ENCODE measurements around the gene OR52B6.
"Not testable (repeated sequence)": the region's sequence is repeated elsewhere in the genome, so short reads cannot be mapped to it uniquely, and the experiment has no call there.

The OR52B6 gene

GRCh38 chr11:5596607-5597201, 16.0 kb downstream of the OR52B6 start, which contains the start of gene TRIM6:
TRIM6 (plus strand) TSS chr11:5596637; CDS start chr11:5596898, 261 bp downstream.
- no peak for DNase-seq (ENCODE audit: low read depth, low spot score)

- DNase-seq (ENCODE audit: low read depth, low spot score) = no peak
These were observed 17.3 kb downstream of the OR52B6 start for GRCh38 chr11:5597953-5598352.

GRCh38 chr11:5600374-5600851, 19.7 kb downstream of the OR52B6 start:
- peak; percentile 23 for DNase-seq (ENCODE audit: low read depth, low spot score)

- not testable (repeated sequence) for DNase-seq (ENCODE audit: low read depth, low spot score)
These were observed 22.1 kb downstream of the OR52B6 start for GRCh38 chr11:5602791-5603190.

GRCh38 chr11:5603326-5603725, 22.6 kb downstream of the OR52B6 start:
- DNase-seq (ENCODE audit: low read depth, low spot score) = no peak

GRCh38 chr11:5604896-5605295, 24.2 kb downstream of the OR52B6 start:
- DNase-seq (ENCODE audit: low read depth, low spot score) = no peak

GRCh38 chr11:5605849-5606248, 25.2 kb downstream of the OR52B6 start:
- DNase-seq (ENCODE audit: low read depth, low spot score) = no peak

GRCh38 chr11:5608808-5609207, 28.1 kb downstream of the OR52B6 start:
- no peak for DNase-seq (ENCODE audit: low read depth, low spot score)

GRCh38 chr11:5610446-5610845, 29.8 kb downstream of the OR52B6 start:
- no peak for DNase-seq (ENCODE audit: low read depth, low spot score)

GRCh38 chr11:5611627-5612026, 30.9 kb downstream of the OR52B6 start:
- no peak for DNase-seq (ENCODE audit: low read depth, low spot score)

- DNase-seq (ENCODE audit: low read depth, low spot score) = no peak
These were observed 38.1 kb downstream of the OR52B6 start for GRCh38 chr11:5618807-5619206.

GRCh38 chr11:5620651-5621521, 40.2 kb downstream of the OR52B6 start:
- DNase-seq (ENCODE audit: low read depth, low spot score) = no peak

- no peak for DNase-seq (ENCODE audit: low read depth, low spot score)
These were observed 40.9 kb downstream of the OR52B6 start for GRCh38 chr11:5621580-5621979.

- no peak for DNase-seq (ENCODE audit: low read depth, low spot score)
These were observed 42.1 kb downstream of the OR52B6 start for GRCh38 chr11:5622802-5623201.

GRCh38 chr11:5624489-5625279, 44.0 kb downstream of the OR52B6 start, which contains the start of gene TRIM34:
TRIM34 (plus strand) TSS chr11:5625001; CDS start chr11:5632332, 7,331 bp downstream.
- DNase-seq (ENCODE audit: low read depth, low spot score) = peak; percentile 44

- no peak for DNase-seq (ENCODE audit: low read depth, low spot score)
These were observed 44.6 kb downstream of the OR52B6 start for GRCh38 chr11:5625281-5625680.

GRCh38 chr11:5626196-5626595, 45.5 kb downstream of the OR52B6 start:
- no peak for DNase-seq (ENCODE audit: low read depth, low spot score)

GRCh38 chr11:5631417-5631816, 50.7 kb downstream of the OR52B6 start:
- no peak for DNase-seq (ENCODE audit: low read depth, low spot score)

All from activated CD4-positive, CD25-positive, alpha-beta regulatory T cell treated with anti-CD3 and anti-CD28 coated beads, Interleukin-2, amount 50 U/mL, for 16 hours (primary cell).